Measurements from ENCODE around the gene FTO. TPM values are rescaled to one million over a fixed set of nuclear protein-coding genes. Genes with fewer than 3 reads are reported as not detected.

Gene FTO
- total and polyA plus RNA-seq, 4 donors = 12.2 to 145 (median 57.7) TPM

- WGBS, 2 donors = 62 to 88% methylated on average over 1 of the region's 1 CpG
- no peak for TF ChIP-seq CTCF (IDR thresholded peaks at IDR 0.05; ENCODE audit: control extremely low read depth, extremely low read depth)
- no peak for ATAC-seq (ENCODE audit: insufficient read depth, low FRiP score)
These were observed 168.6 kb downstream of the FTO start for GRCh38 chr16:53872248-53873221.

GRCh38 chr16:53876811-53877210 lies 172.9 kb downstream of the FTO start:
- 90 to 91% methylated on average over 5 of the region's 5 CpGs for WGBS, 2 donors
- H3K36me3 ChIP-seq (ENCODE audit: control insufficient read depth in 4 of 4, insufficient read depth in 4 of 4, low read length in 4 of 4) = peaks cover 11 to 14% (median 13%) of the 10 kb centered on the region in 4 donors
- H3K4me1 ChIP-seq (ENCODE audit: control insufficient read depth in 5 of 5, insufficient read depth in 5 of 5, low read length in 5 of 5) = peaks cover 0 to 1% (median 0%) of the 10 kb centered on the region in 5 donors
- no peak overlapping the region for H3K4me3 ChIP-seq
- TF ChIP-seq CTCF (IDR thresholded peaks at IDR 0.05; ENCODE audit: control extremely low read depth, extremely low read depth) = no peak
- H3K27ac ChIP-seq (ENCODE audit: low read depth in 1 of 2, low read length in 1 of 2) = no peak overlapping the region
- no peaks in the 10 kb centered on the region for H3K9me3 ChIP-seq (ENCODE audit: control insufficient read depth in 4 of 4, insufficient read depth in 3 of 4, low read length in 3 of 4)
- ATAC-seq (ENCODE audit: insufficient read depth, low FRiP score) (no peak), DNase-seq (no peak)
- H3K27me3 ChIP-seq (ENCODE audit: control insufficient read depth in 3 of 3, insufficient read depth in 3 of 3, low read length in 2 of 3) = no peaks in the 10 kb centered on the region
- no peak overlapping the region for H3K9ac ChIP-seq (ENCODE audit: insufficient read depth in 1 of 2, low read length in 2 of 2)

More at GRCh38 chr16:53872248-53873221, 168.6 kb downstream of the FTO start:
- Histone ChIP-seq H3K4me3 (no peak overlapping the region), H3K36me3 (ENCODE audit: control insufficient read depth in 4 of 4, insufficient read depth in 4 of 4, low read length in 4 of 4) (peaks cover 1 to 21% (median 6%) of the 10 kb centered on the region in 4 donors), H3K27ac (ENCODE audit: low read depth in 1 of 2, low read length in 1 of 2) (no peak overlapping the region), H3K9me3 (ENCODE audit: control insufficient read depth in 4 of 4, insufficient read depth in 3 of 4, low read length in 3 of 4) (peaks cover 0 to 3% (median 0%) of the 10 kb centered on the region in 4 donors), H3K27me3 (ENCODE audit: control insufficient read depth in 3 of 3, insufficient read depth in 3 of 3, low read length in 2 of 3) (no peaks in the 10 kb centered on the region), H3K9ac (ENCODE audit: insufficient read depth in 1 of 2, low read length in 2 of 2) (no peak overlapping the region), H3K4me1 (ENCODE audit: control insufficient read depth in 5 of 5, insufficient read depth in 5 of 5, low read length in 5 of 5) (peaks cover 0 to 1% (median 0%) of the 10 kb centered on the region in 5 donors)
- no peak for DNase-seq

GRCh38 chr16:53878216-53878615 lies 174.3 kb downstream of the FTO start:
- WGBS, 2 donors = 95 to 96% methylated on average over 4 of the region's 4 CpGs
- ATAC-seq (ENCODE audit: insufficient read depth, low FRiP score) = no peak

More at GRCh38 chr16:53878216-53878615, 174.3 kb downstream of the FTO start:
- H3K36me3 ChIP-seq (ENCODE audit: control insufficient read depth in 4 of 4, insufficient read depth in 4 of 4, low read length in 4 of 4) = peaks cover 9 to 14% (median 11%) of the 10 kb centered on the region in 4 donors
- H3K9ac ChIP-seq (ENCODE audit: insufficient read depth in 1 of 2, low read length in 2 of 2) = no peak overlapping the region
- DNase-seq = no peak
- H3K27ac ChIP-seq (ENCODE audit: low read depth in 1 of 2, low read length in 1 of 2) = no peak overlapping the region
- no peaks in the 10 kb centered on the region for H3K27me3 ChIP-seq (ENCODE audit: control insufficient read depth in 3 of 3, insufficient read depth in 3 of 3, low read length in 2 of 3)
- H3K9me3 ChIP-seq (ENCODE audit: control insufficient read depth in 4 of 4, insufficient read depth in 3 of 4, low read length in 3 of 4) = no peaks in the 10 kb centered on the region
- H3K4me1 ChIP-seq (ENCODE audit: control insufficient read depth in 5 of 5, insufficient read depth in 5 of 5, low read length in 5 of 5) = no peaks in the 10 kb centered on the region
- H3K4me3 ChIP-seq = no peak overlapping the region
- TF ChIP-seq CTCF (IDR thresholded peaks at IDR 0.05; ENCODE audit: control extremely low read depth, extremely low read depth) = no peak
